HepG2 (cell line): ENCODE results near the gene CDH8. TPM values are rescaled to one million over a fixed set of nuclear protein-coding genes. Genes with fewer than 3 reads are reported as not detected.

Source experiments
- ATAC-seq: fragments of 200-7000 bp; cut with Tn5 transposase; 3 replicates; pipeline ENCODE4 v1.9.1; 2020; ENCODE audit warnings: mild to moderate bottlenecking, moderate library complexity
- BruUV-seq: library from RNA; stranded (reverse); fragments of 400-500 nt; replicated peaks from 2 replicates; lab custom pipeline; 2021; lab: Mats Ljungman, UMichigan
- CTCF ChIA-PET: fragments of 300-600 bp; formaldehyde crosslinking; extraction: SDS; loops from one replicate; lab custom pipeline; 2021; ENCODE audit warnings: low total read pairs, inconsistent platforms, low intra/inter-chr PET ratio; lab: Yijun Ruan, JAX
- POLR2A ChIA-PET: fragments of 350-600 bp; sonication (Branson Sonifier 250); formaldehyde crosslinking; loops from one replicate; lab custom pipeline; 2020; ENCODE audit warnings: antibody characterized with exemption, inconsistent platforms; lab: Yijun Ruan, JAX
- DNase-seq: peaks from one replicate; pipeline ENCODE4 v3.0.0-alpha.2; 2015; ENCODE audit warnings: low spot score
- FAIRE-seq: peaks from 3 replicates; lab custom pipeline; 2011; peaks lifted over from hg19 to GRCh38; lab: Jason Lieb, UNC
- H2AFZ ChIP-seq: one replicate; pipeline ENCODE4 v1.6.1; 2011; ENCODE audit warnings: low read length, inconsistent platforms
- H3K27ac ChIP-seq: fragments of 300-600 bp; 3 replicates; pipeline ENCODE4 v1.8.0; 2011; ENCODE audit warnings: mixed run types, mild to moderate bottlenecking, mixed read lengths, low read length, inconsistent platforms; ENCODE audit not compliant: insufficient read depth; ENCODE audit errors: extremely low read length
- H3K27me3 ChIP-seq, 2 experiments: fragments of 200-600 bp in 1 of 2; 2 replicates in 1 of 2; 3 replicates in 1 of 2; pipeline versions ENCODE4 v1.6.0 to v1.8.0; 2011; ENCODE audit warnings: low read length in 2 of 2, mild to moderate bottlenecking in 2 of 2, moderate library complexity in 2 of 2, inconsistent platforms in 1 of 2; ENCODE audit not compliant: insufficient read depth in 2 of 2, control insufficient read depth in 1 of 2
- H3K36me3 ChIP-seq, 2 experiments: fragments of 200-600 bp in 1 of 2; replicated peaks in 1 of 2; 2 replicates in 1 of 2; 3 replicates in 1 of 2; pipeline versions ENCODE4 v1.5.1 to v1.8.0; 2011; ENCODE audit warnings: low read length in 2 of 2, inconsistent platforms in 1 of 2; ENCODE audit not compliant: insufficient read depth in 2 of 2, control insufficient read depth in 1 of 2
- H3K4me1 ChIP-seq: 2 replicates; pipeline ENCODE4 v1.5.1; 2012; ENCODE audit warnings: low read length, inconsistent platforms; ENCODE audit not compliant: insufficient read depth
- H3K4me2 ChIP-seq: 2 replicates; pipeline ENCODE4 v1.6.0; 2011; ENCODE audit warnings: low read depth, low read length, inconsistent platforms
- H3K4me3 ChIP-seq, 3 experiments: fragments of 200-600 bp in 1 of 3; sonication (generic), shearing (Covaris generic) in 1 of 3; replicated peaks in 1 of 3; 2 replicates each; pipeline ENCODE4 v1.5.1; 2011 to 2016; ENCODE audit warnings: low read length in 3 of 3, inconsistent platforms in 2 of 3, low read depth in 2 of 3, mild to moderate bottlenecking in 2 of 3, control low read depth in 1 of 3, mixed read lengths in 1 of 3; ENCODE audit not compliant: insufficient read depth in 1 of 3
- H3K79me2 ChIP-seq: one replicate; pipeline ENCODE4 v1.6.1; 2011; ENCODE audit warnings: low read length, inconsistent platforms; ENCODE audit not compliant: insufficient read depth
- H3K9ac ChIP-seq: 2 replicates; pipeline ENCODE4 v1.6.0; 2011; ENCODE audit warnings: mild to moderate bottlenecking, low read depth, low read length, inconsistent platforms; ENCODE audit not compliant: insufficient read depth
- H3K9me3 ChIP-seq: 2 replicates; pipeline ENCODE4 v1.5.1; 2012; ENCODE audit warnings: mild to moderate bottlenecking, low read length
- H4K20me1 ChIP-seq: 2 replicates; pipeline ENCODE4 v1.6.0; 2011; ENCODE audit warnings: inconsistent platforms, mild to moderate bottlenecking, low read length, moderate library complexity; ENCODE audit not compliant: insufficient read depth
- SSRP1 ChIP-seq: IDR thresholded peaks from 2 replicates; pipeline ENCODE4 v1.6.1; 2016; ENCODE audit warnings: control low read depth
- ZNF609 ChIP-seq: sonication (generic); formaldehyde crosslinking; IDR thresholded peaks from 2 replicates; pipeline ENCODE4 v1.4.0; 2020; ENCODE audit warnings: mild to moderate bottlenecking, missing genetic modification reagents, borderline replicate concordance
- WGBS: methylation state at CpG from one replicate; pipeline ENCODE4 v1.1.6; 2017; ENCODE audit warnings: low lambda C conversion rate; 5-methylcytosine and 5-hydroxymethylcytosine counted together
- in situ Hi-C: cut with HindIII; loops from 2 replicates; pipeline ENCODE4 v1.10.0; 2017; ENCODE audit warnings: low pct_unique_long_range_greater_than_20kb; ENCODE audit not compliant: extremely low pct_ligation_motif_present
- intact Hi-C: fragments of 100-400 bp; cut with micrococcal nuclease; formaldehyde crosslinking; loops from one replicate; pipeline ENCODE4 v1.10.0; 2022; ENCODE audit not compliant: unreplicated experiment
- polyA plus RNA-seq, 8 experiments: library from polyadenylated mRNA; depleted of rRNA in 3 of 8; stranded (reverse) in 7 of 8; unstranded in 1 of 8; fragments of >200 nt; fragmentation: Illumina TruSeq in 4 of 8; extraction: Trizol in 4 of 8; gene quantifications; 2 replicates each; pipeline versions ENCODE4 v1.2.1 to v1.2.3, GENCODE V29; 2011 to 2016; ENCODE audit warnings: low read depth in 4 of 8, missing spikeins in 1 of 8, mixed read lengths in 1 of 8; ENCODE audit not compliant: insufficient read depth in 1 of 8
- total RNA-seq, 5 experiments: library from RNA; depleted of rRNA; stranded (reverse); fragments of >200 nt; fragmentation: Illumina TruSeq; extraction: Trizol; gene quantifications; 2 replicates each; pipeline ENCODE4 v1.2.3, GENCODE V29; 2016; ENCODE audit warnings: low read depth in 1 of 5
- TF ChIP-seq, protein P1 (sequence below): sonication (generic); formaldehyde crosslinking; IDR thresholded peaks from 2 replicates; pipeline ENCODE4 v1.8.1; 2022; ENCODE audit warnings: low read depth, mild to moderate bottlenecking, missing genetic modification reagents
- TF ChIP-seq, protein P2 (sequence below): sonication (generic); formaldehyde crosslinking; IDR thresholded peaks from 2 replicates; pipeline ENCODE4 v1.5.0; 2020; ENCODE audit warnings: missing genetic modification reagents

CDH8 gene
- total and polyA plus RNA-seq, 2 of the 13 experiments (the other 11 are each of a cell fraction or from before 2014, with no cell fraction given): not detected

- Histone ChIP-seq H3K4me2 (no peak overlapping the region), H3K4me3 (no peak overlapping the region), H3K9ac (no peak overlapping the region), H3K27ac (no peak overlapping the region), H3K79me2 (no peaks in the 10 kb centered on the region), H3K9me3 (peaks cover 5% of the 10 kb centered on the region; the same call in 1 of the 2 replicates), H3K36me3 (no peaks in the 10 kb centered on the region), H3K27me3 (no peaks in the 10 kb centered on the region), H3K4me1 (no peaks in the 10 kb centered on the region), H2AFZ (no peak overlapping the region), H4K20me1 (no peaks in the 10 kb centered on the region)
- intact Hi-C loops: no loop called here
- TF ChIP-seq, protein P1, sequence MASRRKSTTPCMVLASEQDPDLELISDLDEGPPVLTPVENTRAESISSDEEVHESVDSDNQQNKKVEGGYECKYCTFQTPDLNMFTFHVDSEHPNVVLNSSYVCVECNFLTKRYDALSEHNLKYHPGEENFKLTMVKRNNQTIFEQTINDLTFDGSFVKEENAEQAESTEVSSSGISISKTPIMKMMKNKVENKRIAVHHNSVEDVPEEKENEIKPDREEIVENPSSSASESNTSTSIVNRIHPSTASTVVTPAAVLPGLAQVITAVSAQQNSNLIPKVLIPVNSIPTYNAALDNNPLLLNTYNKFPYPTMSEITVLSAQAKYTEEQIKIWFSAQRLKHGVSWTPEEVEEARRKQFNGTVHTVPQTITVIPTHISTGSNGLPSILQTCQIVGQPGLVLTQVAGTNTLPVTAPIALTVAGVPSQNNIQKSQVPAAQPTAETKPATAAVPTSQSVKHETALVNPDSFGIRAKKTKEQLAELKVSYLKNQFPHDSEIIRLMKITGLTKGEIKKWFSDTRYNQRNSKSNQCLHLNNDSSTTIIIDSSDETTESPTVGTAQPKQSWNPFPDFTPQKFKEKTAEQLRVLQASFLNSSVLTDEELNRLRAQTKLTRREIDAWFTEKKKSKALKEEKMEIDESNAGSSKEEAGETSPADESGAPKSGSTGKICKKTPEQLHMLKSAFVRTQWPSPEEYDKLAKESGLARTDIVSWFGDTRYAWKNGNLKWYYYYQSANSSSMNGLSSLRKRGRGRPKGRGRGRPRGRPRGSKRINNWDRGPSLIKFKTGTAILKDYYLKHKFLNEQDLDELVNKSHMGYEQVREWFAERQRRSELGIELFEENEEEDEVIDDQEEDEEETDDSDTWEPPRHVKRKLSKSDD (CRISPR knock-in tag): no peak
- TF ChIP-seq SSRP1 (CRISPR knock-in tag) (no peak), ZNF609 (CRISPR knock-in tag) (no peak)
- TF ChIP-seq, protein P2, sequence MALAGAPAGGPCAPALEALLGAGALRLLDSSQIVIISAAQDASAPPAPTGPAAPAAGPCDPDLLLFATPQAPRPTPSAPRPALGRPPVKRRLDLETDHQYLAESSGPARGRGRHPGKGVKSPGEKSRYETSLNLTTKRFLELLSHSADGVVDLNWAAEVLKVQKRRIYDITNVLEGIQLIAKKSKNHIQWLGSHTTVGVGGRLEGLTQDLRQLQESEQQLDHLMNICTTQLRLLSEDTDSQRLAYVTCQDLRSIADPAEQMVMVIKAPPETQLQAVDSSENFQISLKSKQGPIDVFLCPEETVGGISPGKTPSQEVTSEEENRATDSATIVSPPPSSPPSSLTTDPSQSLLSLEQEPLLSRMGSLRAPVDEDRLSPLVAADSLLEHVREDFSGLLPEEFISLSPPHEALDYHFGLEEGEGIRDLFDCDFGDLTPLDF (CRISPR knock-in tag): no peak
- WGBS: 44% methylated on average over 2 of the region's 2 CpGs
- CTCF ChIA-PET: no interaction called here
- FAIRE-seq (no peak), DNase-seq (no peak), ATAC-seq (no peak)
- in situ Hi-C loops: loop anchor here (25.0 kb wide), 1 partner anchor 103 kb away; no protein-coding TSS in a partner anchor
- no TSS peak for BruUV-seq
- POLR2A ChIA-PET: no interaction called here
Observed at GRCh38 chr16:61890386-61890785, 145.9 kb downstream of the CDH8 start.
